Measurements from ENCODE around the gene EGFR.

EGFR gene

GRCh38 chr7:55198634-55199392 lies 180.0 kb downstream of the EGFR start:
- no peak for DNase-seq

DNA sequence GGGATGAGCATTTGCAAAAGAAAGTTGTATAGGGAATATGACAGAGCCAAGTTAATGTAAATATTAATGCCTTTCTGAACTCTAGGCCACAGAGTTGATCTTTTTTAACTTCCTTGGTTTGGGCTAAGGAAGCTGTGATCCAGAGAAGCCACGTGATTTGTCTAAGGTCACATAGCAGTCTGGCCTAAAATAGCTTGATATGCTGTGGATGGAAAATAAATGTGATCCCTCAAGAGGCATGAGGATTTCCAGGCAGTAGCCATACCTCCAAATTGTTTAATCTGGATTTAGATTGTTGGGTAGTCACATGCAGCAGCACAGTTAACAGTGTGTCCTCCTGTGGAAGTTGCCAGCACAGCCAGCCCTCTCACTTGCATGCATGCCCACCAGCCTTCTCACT lies 180.6 kb downstream of the EGFR start:
- no peak for DNase-seq

GRCh38 chr7:55200441-55200840 lies 181.6 kb downstream of the EGFR start:
- DNase-seq = no peak

DNA sequence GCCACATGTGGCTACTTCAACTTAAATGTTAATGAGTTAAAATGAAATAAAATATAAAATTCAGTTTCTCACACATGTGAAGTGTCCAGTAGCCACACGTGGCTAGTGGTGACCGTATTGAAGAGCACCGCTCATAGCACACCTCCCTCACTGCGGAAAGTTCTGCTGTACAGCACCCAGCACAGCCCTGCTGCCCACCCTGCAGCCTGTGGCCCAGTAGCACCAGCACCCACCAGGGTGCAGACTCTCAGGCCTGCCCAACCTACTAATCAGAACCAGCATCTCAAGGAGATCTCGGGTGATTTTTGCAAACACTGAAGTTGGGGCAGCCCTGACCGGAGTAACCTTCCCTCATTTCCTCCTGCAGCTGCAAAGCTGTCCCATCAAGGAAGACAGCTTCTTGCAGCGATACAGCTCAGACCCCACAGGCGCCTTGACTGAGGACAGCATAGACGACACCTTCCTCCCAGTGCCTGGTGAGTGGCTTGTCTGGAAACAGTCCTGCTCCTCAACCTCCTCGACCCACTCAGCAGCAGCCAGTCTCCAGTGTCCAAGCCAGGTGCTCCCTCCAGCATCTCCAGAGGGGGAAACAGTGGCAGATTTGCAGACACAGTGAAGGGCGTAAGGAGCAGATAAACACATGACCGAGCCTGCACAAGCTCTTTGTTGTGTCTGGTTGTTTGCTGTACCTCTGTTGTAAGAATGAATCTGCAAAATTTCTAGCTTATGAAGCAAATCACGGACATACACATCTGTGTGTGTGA lies 183.5 kb downstream of the EGFR start:
- no peak for DNase-seq

- no peak for DNase-seq
These were observed 184.5 kb downstream of the EGFR start for GRCh38 chr7:55203300-55203699.

DNA sequence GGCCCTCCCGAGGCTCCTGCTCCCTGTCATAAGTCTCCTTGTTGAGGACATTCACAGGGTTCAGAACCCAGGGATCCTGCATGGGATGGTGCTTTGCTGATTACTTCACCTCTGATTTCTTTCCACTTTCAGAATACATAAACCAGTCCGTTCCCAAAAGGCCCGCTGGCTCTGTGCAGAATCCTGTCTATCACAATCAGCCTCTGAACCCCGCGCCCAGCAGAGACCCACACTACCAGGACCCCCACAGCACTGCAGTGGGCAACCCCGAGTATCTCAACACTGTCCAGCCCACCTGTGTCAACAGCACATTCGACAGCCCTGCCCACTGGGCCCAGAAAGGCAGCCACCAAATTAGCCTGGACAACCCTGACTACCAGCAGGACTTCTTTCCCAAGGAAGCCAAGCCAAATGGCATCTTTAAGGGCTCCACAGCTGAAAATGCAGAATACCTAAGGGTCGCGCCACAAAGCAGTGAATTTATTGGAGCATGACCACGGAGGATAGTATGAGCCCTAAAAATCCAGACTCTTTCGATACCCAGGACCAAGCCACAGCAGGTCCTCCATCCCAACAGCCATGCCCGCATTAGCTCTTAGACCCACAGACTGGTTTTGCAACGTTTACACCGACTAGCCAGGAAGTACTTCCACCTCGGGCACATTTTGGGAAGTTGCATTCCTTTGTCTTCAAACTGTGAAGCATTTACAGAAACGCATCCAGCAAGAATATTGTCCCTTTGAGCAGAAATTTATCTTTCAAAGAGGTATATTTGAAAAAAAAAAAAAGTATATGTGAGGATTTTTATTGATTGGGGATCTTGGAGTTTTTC lies 186.5 kb downstream of the EGFR start:
- DNase-seq = no peak

DNA sequence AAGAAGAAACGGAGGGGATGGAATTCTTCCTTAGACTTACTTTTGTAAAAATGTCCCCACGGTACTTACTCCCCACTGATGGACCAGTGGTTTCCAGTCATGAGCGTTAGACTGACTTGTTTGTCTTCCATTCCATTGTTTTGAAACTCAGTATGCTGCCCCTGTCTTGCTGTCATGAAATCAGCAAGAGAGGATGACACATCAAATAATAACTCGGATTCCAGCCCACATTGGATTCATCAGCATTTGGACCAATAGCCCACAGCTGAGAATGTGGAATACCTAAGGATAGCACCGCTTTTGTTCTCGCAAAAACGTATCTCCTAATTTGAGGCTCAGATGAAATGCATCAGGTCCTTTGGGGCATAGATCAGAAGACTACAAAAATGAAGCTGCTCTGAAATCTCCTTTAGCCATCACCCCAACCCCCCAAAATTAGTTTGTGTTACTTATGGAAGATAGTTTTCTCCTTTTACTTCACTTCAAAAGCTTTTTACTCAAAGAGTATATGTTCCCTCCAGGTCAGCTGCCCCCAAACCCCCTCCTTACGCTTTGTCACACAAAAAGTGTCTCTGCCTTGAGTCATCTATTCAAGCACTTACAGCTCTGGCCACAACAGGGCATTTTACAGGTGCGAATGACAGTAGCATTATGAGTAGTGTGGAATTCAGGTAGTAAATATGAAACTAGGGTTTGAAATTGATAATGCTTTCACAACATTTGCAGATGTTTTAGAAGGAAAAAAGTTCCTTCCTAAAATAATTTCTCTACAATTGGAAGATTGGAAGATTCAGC lies 187.6 kb downstream of the EGFR start:
- DNase-seq = no peak

DNA sequence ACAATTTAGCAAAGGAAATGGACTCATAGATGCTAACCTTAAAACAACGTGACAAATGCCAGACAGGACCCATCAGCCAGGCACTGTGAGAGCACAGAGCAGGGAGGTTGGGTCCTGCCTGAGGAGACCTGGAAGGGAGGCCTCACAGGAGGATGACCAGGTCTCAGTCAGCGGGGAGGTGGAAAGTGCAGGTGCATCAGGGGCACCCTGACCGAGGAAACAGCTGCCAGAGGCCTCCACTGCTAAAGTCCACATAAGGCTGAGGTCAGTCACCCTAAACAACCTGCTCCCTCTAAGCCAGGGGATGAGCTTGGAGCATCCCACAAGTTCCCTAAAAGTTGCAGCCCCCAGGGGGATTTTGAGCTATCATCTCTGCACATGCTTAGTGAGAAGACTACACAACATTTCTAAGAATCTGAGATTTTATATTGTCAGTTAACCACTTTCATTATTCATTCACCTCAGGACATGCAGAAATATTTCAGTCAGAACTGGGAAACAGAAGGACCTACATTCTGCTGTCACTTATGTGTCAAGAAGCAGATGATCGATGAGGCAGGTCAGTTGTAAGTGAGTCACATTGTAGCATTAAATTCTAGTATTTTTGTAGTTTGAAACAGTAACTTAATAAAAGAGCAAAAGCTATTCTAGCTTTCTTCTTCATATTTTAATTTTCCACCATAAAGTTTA lies 188.8 kb downstream of the EGFR start:
- DNase-seq = no peak

- no peak for DNase-seq
These were observed 190.5 kb downstream of the EGFR start for GRCh38 chr7:55209366-55209765.

DNA sequence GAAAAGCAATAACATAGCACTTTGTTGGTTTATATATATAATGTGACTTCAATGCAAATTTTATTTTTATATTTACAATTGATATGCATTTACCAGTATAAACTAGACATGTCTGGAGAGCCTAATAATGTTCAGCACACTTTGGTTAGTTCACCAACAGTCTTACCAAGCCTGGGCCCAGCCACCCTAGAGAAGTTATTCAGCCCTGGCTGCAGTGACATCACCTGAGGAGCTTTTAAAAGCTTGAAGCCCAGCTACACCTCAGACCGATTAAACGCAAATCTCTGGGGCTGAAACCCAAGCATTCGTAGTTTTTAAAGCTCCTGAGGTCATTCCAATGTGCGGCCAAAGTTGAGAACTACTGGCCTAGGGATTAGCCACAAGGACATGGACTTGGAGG lies 191.4 kb downstream of the EGFR start:
- no peak for DNase-seq

DNA sequence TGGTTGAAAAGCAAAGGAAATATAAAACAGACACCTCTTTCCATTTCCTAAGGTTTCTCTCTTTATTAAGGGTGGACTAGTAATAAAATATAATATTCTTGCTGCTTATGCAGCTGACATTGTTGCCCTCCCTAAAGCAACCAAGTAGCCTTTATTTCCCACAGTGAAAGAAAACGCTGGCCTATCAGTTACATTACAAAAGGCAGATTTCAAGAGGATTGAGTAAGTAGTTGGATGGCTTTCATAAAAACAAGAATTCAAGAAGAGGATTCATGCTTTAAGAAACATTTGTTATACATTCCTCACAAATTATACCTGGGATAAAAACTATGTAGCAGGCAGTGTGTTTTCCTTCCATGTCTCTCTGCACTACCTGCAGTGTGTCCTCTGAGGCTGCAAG lies 191.9 kb downstream of the EGFR start:
- DNase-seq = no peak

- no peak for DNase-seq
These were observed 192.9 kb downstream of the EGFR start for GRCh38 chr7:55211726-55212125.

GRCh38 chr7:55212176-55212575 lies 193.4 kb downstream of the EGFR start:
- no peak for DNase-seq

GRCh38 chr7:55212838-55213237 lies 194.0 kb downstream of the EGFR start:
- no peak for DNase-seq

- no peak for DNase-seq
These were observed 195.9 kb downstream of the EGFR start for GRCh38 chr7:55214707-55215106.

GRCh38 chr7:55223023-55223422 lies 204.2 kb downstream of the EGFR start:
- DNase-seq = no peak

DNA sequence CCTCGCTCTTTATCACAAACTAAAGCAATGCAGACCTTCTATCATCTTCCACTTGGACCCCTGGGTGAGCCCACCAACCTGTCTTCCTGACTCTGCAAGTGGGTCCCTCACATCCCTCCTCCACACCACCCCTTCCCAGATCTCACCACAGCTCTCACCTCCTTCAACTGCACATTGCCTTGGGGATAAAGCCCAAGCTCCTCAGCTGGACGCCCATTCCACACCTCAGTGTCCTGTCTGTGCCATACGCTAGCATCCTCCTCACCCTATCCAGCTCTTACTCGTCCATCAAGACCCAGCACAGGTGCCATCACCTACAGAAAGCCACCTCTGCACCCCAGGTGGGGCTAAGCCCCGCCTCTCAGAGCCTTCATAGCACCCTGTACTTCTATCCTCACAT lies 205.3 kb downstream of the EGFR start:
- no peak for DNase-seq

DNA sequence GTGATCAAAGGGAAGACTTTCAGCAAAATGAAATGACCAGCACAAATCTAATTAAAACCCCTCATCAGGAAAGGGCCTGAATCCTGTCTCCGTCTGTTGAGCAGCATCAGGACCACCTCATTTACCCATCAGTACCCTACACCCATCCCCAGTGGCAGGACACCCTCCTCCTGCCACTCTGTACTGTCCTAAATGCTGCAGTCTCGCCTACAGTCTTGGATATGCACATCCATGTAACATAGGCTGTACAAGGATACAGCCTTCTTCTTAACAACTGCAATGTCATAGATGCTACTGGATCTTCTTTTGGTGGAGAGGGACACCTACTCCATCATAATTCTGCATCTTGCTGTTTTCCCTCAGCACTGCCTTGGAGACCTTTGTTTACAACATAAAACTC lies 206.0 kb downstream of the EGFR start:
- DNase-seq = no peak

GRCh38 chr7:55230014-55230413 lies 211.2 kb downstream of the EGFR start:
- DNase-seq = no peak

DNA sequence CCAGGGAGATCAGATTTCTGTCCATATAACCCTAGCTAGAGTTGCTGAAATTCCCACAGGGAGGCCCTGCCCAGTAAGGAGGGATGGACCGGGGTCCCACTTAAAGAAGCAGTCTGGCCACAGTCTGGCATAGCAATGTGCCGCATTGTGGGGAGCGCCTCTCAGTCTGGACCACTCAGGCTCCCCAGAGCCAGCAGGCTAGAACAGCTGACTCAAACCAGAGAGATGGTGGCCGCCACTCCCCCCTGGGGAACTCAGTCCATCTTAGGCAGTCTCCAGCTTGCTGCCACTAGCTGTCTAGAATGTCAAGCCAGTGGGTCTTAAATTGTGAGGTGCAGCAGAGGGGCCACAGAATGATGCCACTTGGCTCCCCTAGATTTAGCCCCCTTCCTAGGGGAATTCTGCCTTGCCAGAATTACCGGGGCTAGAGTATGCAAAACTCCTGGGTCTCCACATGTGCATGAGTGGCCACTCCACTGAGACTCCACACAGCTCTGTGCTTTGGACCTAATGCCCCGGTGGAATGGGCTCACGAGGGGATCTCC lies 213.0 kb downstream of the EGFR start:
- no peak for DNase-seq

DNA sequence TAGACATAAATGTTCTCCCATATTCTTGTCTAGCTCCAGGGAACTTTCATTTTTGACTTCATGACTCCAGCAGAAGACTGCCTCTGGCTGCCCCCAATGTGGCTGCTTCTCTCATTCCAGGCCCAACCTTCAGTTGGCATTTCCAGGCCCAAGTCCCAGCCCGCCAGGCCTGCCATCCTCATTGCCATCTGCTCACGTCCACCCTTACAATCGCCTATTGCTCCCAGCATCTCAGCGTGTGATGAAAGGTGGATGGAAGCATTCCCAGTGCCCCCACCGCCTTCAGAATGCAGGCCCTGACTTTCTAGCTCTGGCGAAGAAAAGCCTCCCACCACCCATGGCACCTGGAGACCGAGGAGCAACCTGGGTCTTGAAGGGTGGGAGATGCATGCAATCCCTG lies 214.2 kb downstream of the EGFR start:
- no peak for DNase-seq

DNA sequence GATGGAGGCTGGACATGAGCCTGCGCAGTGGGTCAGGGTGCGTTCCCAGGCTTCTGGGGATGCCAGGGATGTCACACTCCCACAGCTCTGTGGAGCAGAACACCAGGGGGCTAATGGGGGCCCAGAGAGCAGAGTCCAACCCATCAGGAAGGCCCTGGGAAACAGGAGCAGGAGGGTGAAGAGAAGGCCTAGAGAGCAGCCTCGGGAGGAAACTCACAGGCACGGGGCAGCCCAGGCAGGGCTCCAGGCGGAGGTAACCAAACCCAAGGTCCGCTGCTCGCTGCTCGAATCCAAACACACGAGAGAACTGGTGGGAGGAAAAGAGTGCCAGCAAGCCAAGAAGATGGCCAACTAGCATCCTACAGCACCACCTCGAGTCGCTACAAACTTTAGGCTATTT lies 215.6 kb downstream of the EGFR start:
- DNase-seq = no peak

All from NCI-H446 (cell line).